HCT116 (cell line): ENCODE results near the gene USF2. TPM values are rescaled to one million over a fixed set of nuclear protein-coding genes. Genes with fewer than 3 reads are reported as not detected.

ENCODE experiments used
- ATAC-seq: fragments of 200-7000 bp; cut with Tn5 transposase; 2 replicates; pipeline ENCODE4 v1.9.1; 2020; ENCODE audit warnings: mild to moderate bottlenecking, moderate library complexity
- BruUV-seq: library from RNA; stranded (reverse); fragments of 400-500 nt; replicated peaks from 2 replicates; lab custom pipeline; 2021; lab: Mats Ljungman, UMichigan
- CTCF ChIA-PET: fragments of 300-600 bp; sonication (Branson Sonifier 250); formaldehyde crosslinking; loops from one replicate; lab custom pipeline; 2021; ENCODE audit warnings: antibody characterized with exemption; lab: Charles Lee
- POLR2A ChIA-PET: fragments of 300-600, 350-600 bp; sonication (Branson Sonifier 250); formaldehyde crosslinking; loops from one replicate; lab custom pipeline; 2021; ENCODE audit warnings: antibody characterized with exemption; lab: Charles Lee
- RAD21 ChIA-PET, 2 experiments: fragments of 300-600 bp; sonication (Branson Sonifier 250); formaldehyde crosslinking; loops; one replicate each; lab custom pipeline; 2023; ENCODE audit warnings: low total read pairs in 2 of 2; ENCODE audit not compliant: uncharacterized antibody in 2 of 2, unreplicated experiment in 2 of 2, low non-redundant PET in 1 of 2; lab: Charles Lee
- DNase-seq: peaks from one replicate; pipeline ENCODE4 v3.0.0-alpha.2; 2010; ENCODE audit warnings: low read depth, low spot score
- H2AFZ ChIP-seq: fragments of 200-600 bp; shearing (Covaris generic), sonication (generic); 2 replicates; pipeline ENCODE4 v1.6.1; 2017; ENCODE audit warnings: low read depth, mixed run types, mixed read lengths, antibody characterized with exemption, low read length; ENCODE audit not compliant: poor library complexity, severe bottlenecking
- H3K27ac ChIP-seq: 2 replicates; pipeline ENCODE4 v1.5.1; 2012; ENCODE audit warnings: low read depth, low read length
- H3K27me3 ChIP-seq: fragments of 200-600 bp; sonication (generic); 2 replicates; pipeline ENCODE4 v1.6.1; 2016; ENCODE audit warnings: mixed run types, low read length, mixed read lengths; ENCODE audit not compliant: insufficient read depth
- H3K36me3 ChIP-seq, 2 experiments: fragments of 200-500 bp in 1 of 2; fragments of 200-600 bp in 1 of 2; sonication (Bioruptor generic) in 1 of 2; sonication (generic) in 1 of 2; 2 replicates each; pipeline versions ENCODE4 v1.5.1 to v1.6.1; 2014 to 2016; ENCODE audit warnings: low read length in 2 of 2, inconsistent platforms in 1 of 2, mixed read lengths in 1 of 2, mixed run types in 1 of 2; ENCODE audit not compliant: insufficient read depth in 2 of 2, control insufficient read depth in 1 of 2
- H3K4me1 ChIP-seq, 2 experiments: fragments of 200-600 bp in 1 of 2; sonication (generic) in 1 of 2; 2 replicates each; pipeline versions ENCODE4 v1.5.1 to v1.6.1; 2012 to 2017; ENCODE audit warnings: low read length in 2 of 2, inconsistent platforms in 1 of 2, mild to moderate bottlenecking in 1 of 2, mixed read lengths in 1 of 2, mixed run types in 1 of 2, moderate library complexity in 1 of 2; ENCODE audit not compliant: insufficient read depth in 2 of 2, control insufficient read depth in 1 of 2
- H3K4me2 ChIP-seq: fragments of 200-600 bp; sonication (generic); 2 replicates; pipeline ENCODE4 v1.6.1; 2017; ENCODE audit warnings: mixed run types, low read length, mixed read lengths
- H3K4me3 ChIP-seq, 2 experiments: fragments of 200-600 bp in 1 of 2; sonication (generic) in 1 of 2; replicated peaks in 1 of 2; 2 replicates each; pipeline ENCODE4 v1.5.1; 2011 to 2016; ENCODE audit warnings: low read length in 2 of 2, control low read depth in 1 of 2, low read depth in 1 of 2, mild to moderate bottlenecking in 1 of 2, mixed read lengths in 1 of 2, mixed run types in 1 of 2
- H3K79me2 ChIP-seq: fragments of 200-600 bp; sonication (generic); 2 replicates; pipeline ENCODE4 v1.6.1; 2017; ENCODE audit warnings: mild to moderate bottlenecking, mixed run types, low read length, moderate library complexity, mixed read lengths; ENCODE audit not compliant: insufficient read depth
- H3K9ac ChIP-seq: fragments of 200-600 bp; sonication (generic); 2 replicates; pipeline ENCODE4 v1.6.1; 2016; ENCODE audit warnings: low read length, mixed read lengths
- H3K9me2 ChIP-seq: fragments of 200-600 bp; sonication (generic), shearing (Covaris generic); 2 replicates; pipeline ENCODE4 v1.6.1; 2017; ENCODE audit warnings: mixed run types, mild to moderate bottlenecking, moderate library complexity; ENCODE audit not compliant: insufficient read depth
- H3K9me3 ChIP-seq, 2 experiments: fragments of 200-500 bp in 1 of 2; fragments of 200-600 bp in 1 of 2; sonication (Bioruptor generic) in 1 of 2; sonication (generic) in 1 of 2; 2 replicates each; pipeline ENCODE4 v1.6.1; 2014 to 2017; ENCODE audit warnings: low read length in 2 of 2, mixed read lengths in 2 of 2, inconsistent platforms in 1 of 2, low read depth in 1 of 2, mild to moderate bottlenecking in 1 of 2, mixed run types in 1 of 2, moderate library complexity in 1 of 2; ENCODE audit not compliant: control insufficient read depth in 1 of 2, insufficient read depth in 1 of 2
- H4K20me1 ChIP-seq: fragments of 200-600 bp; sonication (generic), shearing (Covaris generic); 2 replicates; pipeline ENCODE4 v1.6.1; 2017; ENCODE audit warnings: mixed run types, mild to moderate bottlenecking, moderate library complexity; ENCODE audit not compliant: insufficient read depth
- CBX3 ChIP-seq: IDR thresholded peaks from 2 replicates; pipeline ENCODE4 v1.6.1; 2012; ENCODE audit warnings: low read depth
- CEBPB ChIP-seq: IDR thresholded peaks from 2 replicates; pipeline ENCODE4 v1.6.1; 2012; ENCODE audit warnings: low read depth
- FOSL1 ChIP-seq: IDR thresholded peaks from 2 replicates; pipeline ENCODE4 v1.6.1; 2012; ENCODE audit warnings: low read depth
- JUND ChIP-seq: IDR thresholded peaks from 2 replicates; pipeline ENCODE4 v1.6.1; 2012
- MAX ChIP-seq: IDR thresholded peaks from 2 replicates; pipeline ENCODE4 v1.6.1; 2012
- POLR2AphosphoS5 ChIP-seq: IDR thresholded peaks from 2 replicates; pipeline ENCODE4 v1.6.1; 2011; ENCODE audit warnings: mild to moderate bottlenecking, low read depth, low read length, moderate library complexity
- RAD21 ChIP-seq: IDR thresholded peaks from 2 replicates; pipeline ENCODE4 v1.6.1; 2012; ENCODE audit warnings: low read depth, mild to moderate bottlenecking
- SIN3A ChIP-seq: IDR thresholded peaks from 2 replicates; pipeline ENCODE4 v1.6.1; 2012; ENCODE audit warnings: low read depth
- SP1 ChIP-seq: IDR thresholded peaks from 2 replicates; pipeline ENCODE4 v1.6.1; 2012; ENCODE audit warnings: low read depth
- SRF ChIP-seq: IDR thresholded peaks from 2 replicates; pipeline ENCODE4 v1.6.1; 2012; ENCODE audit warnings: low read depth
- ZNF274 ChIP-seq: fragments of 200-500 bp; sonication (Bioruptor generic); IDR thresholded peaks from 2 replicates; pipeline ENCODE4 v1.6.1; 2014; ENCODE audit warnings: mild to moderate bottlenecking, low read depth, low read length, inconsistent platforms
- intact Hi-C: fragments of 100-400 bp; cut with micrococcal nuclease; formaldehyde crosslinking; loops from 2 replicates; pipeline ENCODE4 v1.10.0; 2022
- total RNA-seq: library from RNA; stranded (reverse); gene quantifications from one replicate; pipeline ENCODE4 v1.2.1, GENCODE V29; 2021; ENCODE audit not compliant: unreplicated experiment
- TF ChIP-seq, protein P1 (sequence below): IDR thresholded peaks from 2 replicates; pipeline ENCODE4 v1.6.1; 2012; ENCODE audit warnings: low read depth
- TF ChIP-seq, protein P2 (sequence below): IDR thresholded peaks from 2 replicates; pipeline ENCODE4 v1.6.1; 2012
- TF ChIP-seq, protein P3 (sequence below): IDR thresholded peaks from 2 replicates; pipeline ENCODE4 v1.6.1; 2011; ENCODE audit warnings: mild to moderate bottlenecking, low read length, moderate library complexity; ENCODE audit not compliant: insufficient replicate concordance; ENCODE audit errors: extremely low read depth

The USF2 gene
- total RNA-seq, 1 experiment from 2014 or later = 98.4 TPM

DNA sequence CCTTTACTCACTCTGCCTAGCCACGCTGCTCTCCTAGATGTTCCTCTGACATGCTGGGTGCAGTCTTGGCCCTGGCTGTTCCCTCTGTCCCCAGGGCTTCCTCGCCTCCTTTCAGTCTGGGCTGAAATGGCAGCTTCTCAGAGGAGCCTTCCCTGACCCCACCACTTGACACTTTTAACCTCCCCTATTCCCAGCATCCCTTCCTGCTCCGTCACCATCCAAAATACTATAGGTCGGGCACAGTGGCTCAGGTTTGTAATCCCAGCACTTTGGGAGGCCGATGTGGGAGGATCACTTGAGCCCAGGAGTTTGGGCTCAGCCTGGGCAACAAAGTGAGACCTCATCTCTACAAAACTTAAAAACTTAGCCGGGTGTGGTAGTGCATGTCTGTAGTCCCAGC, 42.8 kb upstream of the USF2 start:
- TF ChIP-seq RAD21 (no peak), MAX (no peak), CEBPB (no peak), CBX3 (no peak)
- Histone ChIP-seq H3K36me3 (no peaks in the 10 kb centered on the region), H3K4me3 (no peak overlapping the region), H3K9me2 (no peaks in the 10 kb centered on the region), H2AFZ (no peak overlapping the region), H3K9ac (no peak overlapping the region), H3K27ac (no peak overlapping the region), H3K27me3 (no peaks in the 10 kb centered on the region), H3K4me2 (no peak overlapping the region), H4K20me1 (no peaks in the 10 kb centered on the region), H3K4me1 (peaks cover 6 to 10% of the 10 kb centered on the region in 2 experiments; a peak in 3 of 4 replicates), H3K79me2 (no peaks in the 10 kb centered on the region), H3K9me3 (no peaks in the 10 kb centered on the region)
- RAD21 ChIA-PET = no interaction called here
- CTCF ChIA-PET = no interaction called here
- POLR2A ChIA-PET = no interaction called here
- ATAC-seq (no peak), DNase-seq (no peak)
- BruUV-seq = no TSS peak
- intact Hi-C loops = no loop called here

GRCh38 chr19:35226748-35227147, 42.0 kb upstream of the USF2 start:
- Histone ChIP-seq H3K9ac (no peak overlapping the region), H3K4me3 (no peak overlapping the region), H3K27ac (no peak overlapping the region), H3K4me2 (no peak overlapping the region), H3K9me3 (no peaks in the 10 kb centered on the region), H4K20me1 (no peaks in the 10 kb centered on the region), H3K9me2 (no peaks in the 10 kb centered on the region), H3K79me2 (no peaks in the 10 kb centered on the region), H3K4me1 (peaks cover 6 to 10% of the 10 kb centered on the region in 2 experiments; a peak in 3 of 4 replicates), H3K27me3 (no peaks in the 10 kb centered on the region), H3K36me3 (no peaks in the 10 kb centered on the region), H2AFZ (no peak overlapping the region)
- ChIA-PET CTCF (no interaction called here), POLR2A (no interaction called here), RAD21 (no interaction called here)
- DNase-seq = no peak
- ATAC-seq = no peak
- intact Hi-C loops = no loop called here
- no TSS peak for BruUV-seq
- TF ChIP-seq JUND (no peak), CBX3 (no peak), POLR2AphosphoS5 (no peak), FOSL1 (no peak), SIN3A (no peak), SRF (no peak), ZNF274 (no peak), SP1 (no peak)
- TF ChIP-seq, protein P1, sequence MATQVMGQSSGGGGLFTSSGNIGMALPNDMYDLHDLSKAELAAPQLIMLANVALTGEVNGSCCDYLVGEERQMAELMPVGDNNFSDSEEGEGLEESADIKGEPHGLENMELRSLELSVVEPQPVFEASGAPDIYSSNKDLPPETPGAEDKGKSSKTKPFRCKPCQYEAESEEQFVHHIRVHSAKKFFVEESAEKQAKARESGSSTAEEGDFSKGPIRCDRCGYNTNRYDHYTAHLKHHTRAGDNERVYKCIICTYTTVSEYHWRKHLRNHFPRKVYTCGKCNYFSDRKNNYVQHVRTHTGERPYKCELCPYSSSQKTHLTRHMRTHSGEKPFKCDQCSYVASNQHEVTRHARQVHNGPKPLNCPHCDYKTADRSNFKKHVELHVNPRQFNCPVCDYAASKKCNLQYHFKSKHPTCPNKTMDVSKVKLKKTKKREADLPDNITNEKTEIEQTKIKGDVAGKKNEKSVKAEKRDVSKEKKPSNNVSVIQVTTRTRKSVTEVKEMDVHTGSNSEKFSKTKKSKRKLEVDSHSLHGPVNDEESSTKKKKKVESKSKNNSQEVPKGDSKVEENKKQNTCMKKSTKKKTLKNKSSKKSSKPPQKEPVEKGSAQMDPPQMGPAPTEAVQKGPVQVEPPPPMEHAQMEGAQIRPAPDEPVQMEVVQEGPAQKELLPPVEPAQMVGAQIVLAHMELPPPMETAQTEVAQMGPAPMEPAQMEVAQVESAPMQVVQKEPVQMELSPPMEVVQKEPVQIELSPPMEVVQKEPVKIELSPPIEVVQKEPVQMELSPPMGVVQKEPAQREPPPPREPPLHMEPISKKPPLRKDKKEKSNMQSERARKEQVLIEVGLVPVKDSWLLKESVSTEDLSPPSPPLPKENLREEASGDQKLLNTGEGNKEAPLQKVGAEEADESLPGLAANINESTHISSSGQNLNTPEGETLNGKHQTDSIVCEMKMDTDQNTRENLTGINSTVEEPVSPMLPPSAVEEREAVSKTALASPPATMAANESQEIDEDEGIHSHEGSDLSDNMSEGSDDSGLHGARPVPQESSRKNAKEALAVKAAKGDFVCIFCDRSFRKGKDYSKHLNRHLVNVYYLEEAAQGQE = no peak
- TF ChIP-seq, protein P2, sequence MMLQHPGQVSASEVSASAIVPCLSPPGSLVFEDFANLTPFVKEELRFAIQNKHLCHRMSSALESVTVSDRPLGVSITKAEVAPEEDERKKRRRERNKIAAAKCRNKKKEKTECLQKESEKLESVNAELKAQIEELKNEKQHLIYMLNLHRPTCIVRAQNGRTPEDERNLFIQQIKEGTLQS = no peak
- TF ChIP-seq, protein P3, sequence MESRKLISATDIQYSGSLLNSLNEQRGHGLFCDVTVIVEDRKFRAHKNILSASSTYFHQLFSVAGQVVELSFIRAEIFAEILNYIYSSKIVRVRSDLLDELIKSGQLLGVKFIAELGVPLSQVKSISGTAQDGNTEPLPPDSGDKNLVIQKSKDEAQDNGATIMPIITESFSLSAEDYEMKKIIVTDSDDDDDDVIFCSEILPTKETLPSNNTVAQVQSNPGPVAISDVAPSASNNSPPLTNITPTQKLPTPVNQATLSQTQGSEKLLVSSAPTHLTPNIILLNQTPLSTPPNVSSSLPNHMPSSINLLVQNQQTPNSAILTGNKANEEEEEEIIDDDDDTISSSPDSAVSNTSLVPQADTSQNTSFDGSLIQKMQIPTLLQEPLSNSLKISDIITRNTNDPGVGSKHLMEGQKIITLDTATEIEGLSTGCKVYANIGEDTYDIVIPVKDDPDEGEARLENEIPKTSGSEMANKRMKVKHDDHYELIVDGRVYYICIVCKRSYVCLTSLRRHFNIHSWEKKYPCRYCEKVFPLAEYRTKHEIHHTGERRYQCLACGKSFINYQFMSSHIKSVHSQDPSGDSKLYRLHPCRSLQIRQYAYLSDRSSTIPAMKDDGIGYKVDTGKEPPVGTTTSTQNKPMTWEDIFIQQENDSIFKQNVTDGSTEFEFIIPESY = no peak
